NCI-H345 treated with DMSO at 0.1 percent for 48 hours (cell line): ENCODE data around the gene WBP2.
"Not testable (repeated sequence)": the region's sequence is repeated elsewhere in the genome, so short reads cannot be mapped to it uniquely, and the experiment has no call there.

ENCODE experiments used
- DNase-seq: peaks from one replicate; lab custom pipeline; 2025; ENCODE audit not compliant: unreplicated experiment; lab: John Stamatoyannopoulos, UW

Gene WBP2

DNA sequence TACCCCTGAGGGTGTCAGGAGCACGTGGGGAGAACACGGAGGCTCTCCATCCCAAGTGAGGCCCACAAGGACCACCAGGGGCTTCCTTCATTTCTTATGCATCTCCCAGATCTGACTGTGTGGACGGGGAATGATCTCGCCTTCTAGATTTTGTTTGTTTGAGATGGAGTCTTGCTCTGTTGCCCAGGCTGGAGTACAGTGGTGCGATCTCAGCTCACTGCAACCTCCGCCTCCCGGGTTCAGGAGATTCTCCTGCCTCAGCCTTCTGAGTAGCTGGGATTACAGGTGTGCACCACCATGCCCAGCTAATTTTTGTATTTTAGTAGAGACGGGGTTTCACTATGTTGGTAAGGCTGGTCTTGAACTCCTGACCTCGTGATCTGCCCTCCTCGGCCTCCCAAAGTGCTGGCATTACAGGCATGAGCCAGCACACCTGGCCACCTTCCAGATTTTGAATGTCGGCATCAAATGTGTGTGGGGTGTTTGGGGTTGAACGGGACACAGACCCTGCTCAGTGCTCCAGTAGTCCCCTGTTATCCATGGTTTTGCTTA, 13.7 kb upstream of the WBP2 start:
- DNase-seq, result not testable (repeated sequence)

DNA sequence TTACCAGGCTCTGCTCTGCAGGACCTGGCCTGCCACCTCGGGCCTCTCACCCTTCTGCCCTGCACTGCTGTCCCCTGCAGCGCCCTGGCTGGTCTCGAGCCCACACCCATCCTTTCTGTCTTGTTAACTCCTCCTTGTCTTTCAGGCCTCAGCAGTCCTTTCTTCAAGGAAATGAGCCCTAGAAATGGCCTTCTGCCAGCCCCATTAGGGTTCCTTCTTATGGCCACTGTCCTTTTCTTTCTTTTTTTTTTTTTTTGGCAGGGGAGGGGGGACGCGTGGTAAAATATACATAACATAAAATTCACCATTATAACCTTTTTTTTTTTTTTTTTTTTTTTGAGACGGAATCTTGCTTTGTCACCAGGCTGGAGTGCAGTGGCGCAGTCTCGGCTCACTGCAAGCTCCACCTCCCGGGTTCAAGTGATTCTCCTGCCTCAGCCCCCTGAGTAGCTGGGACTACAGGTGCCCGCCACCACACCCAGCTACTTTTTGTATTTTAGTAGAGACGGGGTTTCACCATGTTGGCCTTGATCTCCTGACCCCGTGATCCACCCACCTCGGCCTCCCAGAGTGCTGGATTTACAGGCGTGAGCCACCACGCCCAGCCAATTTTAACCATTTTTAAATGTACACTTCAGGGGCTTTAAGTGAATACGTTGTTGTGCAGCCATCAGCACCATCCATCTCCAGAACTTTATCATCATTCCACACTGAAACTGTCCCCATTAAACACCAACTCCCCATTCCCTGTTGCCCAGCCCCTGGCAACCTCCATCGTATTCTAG, 10.5 kb upstream of the WBP2 start:
- not testable (repeated sequence) for DNase-seq

DNA sequence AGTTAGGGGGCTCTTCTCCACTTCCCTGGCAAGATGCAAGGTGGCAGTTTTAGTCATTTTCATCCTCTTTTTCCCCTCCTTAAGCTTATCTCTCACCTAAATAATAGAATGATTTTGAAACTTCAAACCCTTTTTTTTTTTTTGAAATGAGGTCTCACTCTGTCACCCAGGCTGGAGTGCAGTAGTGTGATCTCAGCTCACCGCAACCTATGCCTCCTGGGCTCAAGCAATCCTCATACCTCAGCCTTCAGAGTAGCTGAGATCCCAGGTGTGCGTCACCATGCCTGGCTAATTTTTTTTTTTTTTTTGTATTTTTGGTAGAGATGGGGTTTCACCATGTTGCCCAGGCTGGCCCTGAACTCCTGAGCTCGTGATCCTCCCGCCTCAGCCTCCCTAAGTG, 9.8 kb upstream of the WBP2 start:
- DNase-seq, result not testable (repeated sequence)

- DNase-seq, result peak; percentile 25
These were observed 9.3 kb upstream of the WBP2 start for GRCh38 chr17:75864448-75864871.

GRCh38 chr17:75861927-75862317, 6.8 kb upstream of the WBP2 start:
- no peak for DNase-seq

- not testable (repeated sequence) for DNase-seq
These were observed 4.2 kb upstream of the WBP2 start for GRCh38 chr17:75859358-75859757.

- no peak for DNase-seq
These were observed 1.1 kb upstream of the WBP2 start for GRCh38 chr17:75856062-75856756.

DNA sequence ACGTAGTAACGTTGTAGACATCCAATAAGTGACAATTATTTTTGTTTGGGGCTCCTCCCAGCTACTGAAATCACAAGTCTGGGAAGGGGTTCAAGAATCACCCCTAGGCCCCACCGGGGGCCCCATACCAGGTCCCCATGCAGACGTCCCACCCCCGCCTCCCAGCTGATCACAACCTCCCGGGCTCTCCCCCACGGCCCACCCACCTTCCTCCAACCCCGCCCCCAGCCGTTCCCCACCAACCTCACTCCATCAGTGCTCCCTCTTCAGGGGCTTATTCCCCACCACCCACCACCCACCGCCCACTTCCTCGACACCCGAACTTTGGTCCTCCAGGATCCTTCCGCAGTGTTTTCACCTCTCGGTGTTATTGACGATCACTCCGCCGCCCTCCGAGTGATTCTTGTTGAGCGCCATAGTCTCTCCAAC, 240 bp downstream of the WBP2 start:
- no peak for DNase-seq

GRCh38 chr17:75854101-75854748, 910 bp downstream of the WBP2 start:
- DNase-seq, result no peak

DNA sequence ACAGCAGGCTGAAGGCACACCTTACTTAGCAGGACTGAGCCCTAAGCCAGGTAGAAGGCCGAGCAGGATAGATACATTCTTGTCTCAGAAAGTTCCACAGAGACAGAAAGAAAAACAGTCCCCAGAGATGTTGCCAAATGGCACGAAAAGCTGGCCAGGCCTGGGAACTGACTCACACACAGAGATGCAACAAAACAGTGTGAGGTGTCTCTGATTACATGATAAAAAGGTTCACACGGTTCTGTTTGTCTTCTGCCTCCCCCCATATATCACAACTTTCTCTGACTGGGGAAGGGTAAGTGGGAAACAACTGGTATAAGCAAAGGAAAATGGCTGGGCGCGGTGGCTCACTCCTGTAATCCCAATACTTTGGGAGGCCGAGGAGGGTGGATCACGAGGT, 1.7 kb downstream of the WBP2 start:
- no peak for DNase-seq

GRCh38 chr17:75851693-75851991, 3.5 kb downstream of the WBP2 start:
- not testable (repeated sequence) for DNase-seq

DNA sequence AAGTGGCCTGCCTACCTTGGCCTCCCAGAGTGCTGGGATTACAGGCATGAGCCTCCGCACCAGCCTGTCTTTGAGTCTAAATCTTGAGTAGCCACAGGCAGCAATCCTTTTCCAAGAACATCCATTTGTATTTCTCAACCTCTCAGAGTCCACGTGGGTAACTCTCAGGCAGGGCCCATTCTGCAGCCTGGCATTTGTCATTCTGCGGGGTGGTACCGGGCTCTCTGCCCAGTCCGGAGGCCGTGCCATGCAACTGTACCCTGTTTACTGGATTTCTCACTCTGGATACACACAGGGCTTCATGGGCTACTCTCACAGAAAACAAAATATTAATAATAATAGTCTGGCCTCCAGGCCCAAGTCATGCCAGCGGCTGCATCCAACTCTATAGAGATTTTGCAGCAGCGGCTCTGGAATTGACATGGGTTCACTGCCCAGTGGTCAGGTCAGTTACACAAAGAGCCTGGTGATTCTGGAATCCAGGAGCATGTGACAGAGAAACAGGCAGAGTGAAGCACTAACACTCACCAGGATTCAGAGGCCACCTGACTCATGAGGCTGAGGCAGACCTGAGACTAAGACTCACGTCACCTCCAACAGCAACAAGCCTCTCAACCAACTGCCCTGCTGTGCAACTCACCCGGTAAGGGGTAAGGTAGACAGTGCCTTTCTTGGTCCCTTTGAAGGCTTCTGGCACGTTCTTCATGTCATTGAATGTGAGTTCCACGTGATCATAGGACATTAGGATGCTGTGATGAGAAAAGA, 4.0 kb downstream of the WBP2 start:
- DNase-seq, result no peak

DNA sequence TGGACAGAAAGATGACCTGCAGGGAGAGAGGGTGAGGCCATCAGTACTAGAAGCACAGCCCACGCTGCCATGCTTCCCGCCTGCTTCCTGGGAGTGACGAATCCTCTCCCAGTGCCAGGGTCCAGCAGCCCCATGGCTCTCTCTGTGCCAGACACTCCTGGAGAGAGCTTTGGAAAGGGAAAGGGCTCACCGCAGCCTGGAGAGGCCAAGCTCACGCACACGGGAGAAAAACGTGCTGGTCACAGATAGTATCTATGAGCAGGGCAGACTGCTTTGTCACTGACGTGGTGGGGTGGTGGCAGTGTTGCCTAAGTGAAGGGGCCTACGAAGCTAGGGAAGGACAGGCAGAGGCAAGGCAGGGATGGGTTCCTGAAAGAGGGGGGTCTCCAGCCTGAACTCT, 5.4 kb downstream of the WBP2 start:
- DNase-seq, result no peak

- DNase-seq, result no peak
These were observed 5.9 kb downstream of the WBP2 start for GRCh38 chr17:75849279-75849646.

- peak; percentile 21 for DNase-seq
These were observed 6.4 kb downstream of the WBP2 start for GRCh38 chr17:75848523-75849278.

GRCh38 chr17:75847614-75848522, 7.3 kb downstream of the WBP2 start:
- no peak for DNase-seq

DNA sequence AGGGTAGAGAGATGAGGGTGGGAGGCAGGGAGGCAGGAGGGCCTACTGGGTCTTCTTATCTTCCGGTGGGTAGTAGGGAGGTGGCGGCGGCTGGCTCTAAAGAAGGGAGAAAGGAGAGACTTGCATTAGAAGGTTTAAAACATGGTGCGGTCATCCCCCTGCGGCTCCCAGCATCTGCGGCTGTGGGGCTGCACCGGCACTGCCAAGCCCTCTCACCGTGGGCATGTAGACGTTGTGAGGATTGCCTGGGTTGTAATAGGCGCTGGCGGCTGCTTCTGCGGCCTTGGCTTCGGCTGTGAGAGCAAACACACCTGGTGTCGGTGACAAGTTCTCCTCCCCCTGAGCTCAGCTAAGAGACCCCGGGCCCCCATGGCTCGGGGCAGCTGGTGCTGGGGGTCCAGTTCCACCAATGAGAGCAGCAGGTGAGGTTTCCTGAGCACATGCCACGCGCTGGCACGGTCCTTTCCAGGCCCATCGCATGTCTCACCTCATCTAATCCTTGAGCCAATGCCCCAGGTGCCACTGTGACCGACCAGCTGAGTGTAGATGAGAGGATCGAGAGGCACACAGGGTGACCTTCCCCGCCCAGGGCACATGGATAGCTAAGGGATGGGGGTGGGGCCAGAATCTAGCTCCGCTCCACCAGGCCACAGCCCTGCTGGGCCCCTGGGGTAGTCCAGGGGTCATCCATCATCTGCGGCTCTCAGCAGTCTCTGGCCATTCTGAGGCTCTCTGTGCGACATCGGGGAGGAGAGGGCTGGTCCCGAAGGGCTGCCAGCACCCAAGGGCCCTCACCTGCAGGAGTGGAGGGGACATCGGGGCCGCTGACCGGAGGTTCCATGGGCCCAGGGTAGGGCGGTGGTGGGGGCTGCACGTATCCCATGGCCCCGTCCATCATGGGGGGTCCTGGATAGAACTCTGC, 8.2 kb downstream of the WBP2 start:
- no peak for DNase-seq

GRCh38 chr17:75845933-75846691, 9.0 kb downstream of the WBP2 start:
- no peak for DNase-seq
